T-helper 17 cell (primary cell): ENCODE results near the gene UPF2. TPM values are rescaled to one million over a fixed set of nuclear protein-coding genes. Genes with fewer than 3 reads are reported as not detected.

Experiments used
- ATAC-seq: fragments of 150-1000 bp; cut with Tn5 transposase; 2 replicates; pipeline ENCODE4 v1.10.0; 2021; ENCODE audit warnings: mild to moderate bottlenecking, moderate library complexity
- DNase-seq, 3 donors: peaks; one replicate each; pipeline versions ENCODE4 v3.0.0 to v3.0.0-alpha.2; 2020 to 2021
- H3K9me3 ChIP-seq: one replicate; pipeline ENCODE4 v1.7.0; 2013; ENCODE audit warnings: low read length, mild to moderate bottlenecking; ENCODE audit not compliant: control insufficient read depth, poor library complexity, severe bottlenecking
- H3K27ac Mint-ChIP-seq: one replicate; pipeline ENCODE4 v1.8.0; 2022; ENCODE audit warnings: mild to moderate bottlenecking, moderate library complexity, mixed read lengths
- H3K27me3 Mint-ChIP-seq: one replicate; pipeline ENCODE4 v1.8.0; 2022; ENCODE audit warnings: mixed read lengths
- H3K36me3 Mint-ChIP-seq: one replicate; pipeline ENCODE4 v1.8.0; 2022; ENCODE audit warnings: low read depth, mixed read lengths
- H3K4me1 Mint-ChIP-seq: one replicate; pipeline ENCODE4 v1.8.0; 2022; ENCODE audit warnings: mild to moderate bottlenecking, mixed read lengths
- H3K4me3 Mint-ChIP-seq: one replicate; pipeline ENCODE4 v1.8.0; 2022; ENCODE audit warnings: mild to moderate bottlenecking, moderate library complexity, mixed read lengths
- total RNA-seq, 4 donors: library from RNA in 2 of 4; stranded (reverse) in 2 of 4; gene quantifications; one replicate each; pipeline ENCODE4 v1.2.3 and lab custom pipeline; 2022 to 2026

UPF2 gene
- total RNA-seq, 2 donors from 2014 or later, result 21.5 to 24.7 TPM

- DNase-seq (no peak), ATAC-seq (no peak)
- H3K36me3 Mint-ChIP-seq, result no peaks in the 10 kb centered on the region
- H3K4me3 Mint-ChIP-seq, result no peak overlapping the region
- no peaks in the 10 kb centered on the region for H3K27me3 Mint-ChIP-seq
- H3K4me1 Mint-ChIP-seq, result peaks cover 19% of the 10 kb centered on the region
- H3K9me3 ChIP-seq, result no peaks in the 10 kb centered on the region
- no peak overlapping the region for H3K27ac Mint-ChIP-seq
Observed at GRCh38 chr10:11879387-11880094, 163.1 kb downstream of the UPF2 start.

- Mint-ChIP-seq H3K27ac (no peak overlapping the region), H3K4me1 (peaks cover 19% of the 10 kb centered on the region), H3K36me3 (no peaks in the 10 kb centered on the region), H3K4me3 (no peak overlapping the region), H3K27me3 (no peaks in the 10 kb centered on the region)
- H3K9me3 ChIP-seq, result no peaks in the 10 kb centered on the region
- DNase-seq, result no peak
- no peak for ATAC-seq
Observed at GRCh38 chr10:11878776-11879175, 163.8 kb downstream of the UPF2 start.

- no peak for DNase-seq
- Mint-ChIP-seq H3K27ac (no peak overlapping the region), H3K4me3 (no peak overlapping the region), H3K36me3 (no peaks in the 10 kb centered on the region), H3K27me3 (no peaks in the 10 kb centered on the region), H3K4me1 (peaks cover 15% of the 10 kb centered on the region)
- no peak for ATAC-seq
- H3K9me3 ChIP-seq, result no peaks in the 10 kb centered on the region
Observed at GRCh38 chr10:11877591-11877905, 165.1 kb downstream of the UPF2 start.

- ATAC-seq (no peak), DNase-seq (no peak)
- no peaks in the 10 kb centered on the region for H3K27me3 Mint-ChIP-seq
Observed at GRCh38 chr10:11876805-11877590, 165.6 kb downstream of the UPF2 start.

GRCh38 chr10:11876324-11876723, 166.3 kb downstream of the UPF2 start:
- Mint-ChIP-seq H3K4me3 (no peak overlapping the region), H3K27me3 (no peaks in the 10 kb centered on the region), H3K36me3 (no peaks in the 10 kb centered on the region), H3K27ac (peak overlapping the region; percentile 72), H3K4me1 (peaks cover 14% of the 10 kb centered on the region)
- DNase-seq (no peak), ATAC-seq (no peak)
- H3K9me3 ChIP-seq, result no peaks in the 10 kb centered on the region

More at GRCh38 chr10:11876805-11877590, 165.6 kb downstream of the UPF2 start:
- no peaks in the 10 kb centered on the region for H3K36me3 Mint-ChIP-seq
- H3K4me3 Mint-ChIP-seq, result no peak overlapping the region
- no peaks in the 10 kb centered on the region for H3K9me3 ChIP-seq
- H3K27ac Mint-ChIP-seq, result peak overlapping the region; percentile 72
- H3K4me1 Mint-ChIP-seq, result peaks cover 13% of the 10 kb centered on the region

GRCh38 chr10:11875494-11876281, 166.9 kb downstream of the UPF2 start:
- peaks cover 16% of the 10 kb centered on the region for H3K4me1 Mint-ChIP-seq
- no peaks in the 10 kb centered on the region for H3K27me3 Mint-ChIP-seq
- peak overlapping the region; percentile 28 for H3K4me3 Mint-ChIP-seq
- peak overlapping the region; percentile 72 for H3K27ac Mint-ChIP-seq
- DNase-seq, result no peak
- H3K9me3 ChIP-seq, result no peaks in the 10 kb centered on the region
- peak; percentile 78 for ATAC-seq
- H3K36me3 Mint-ChIP-seq, result no peaks in the 10 kb centered on the region

- no peaks in the 10 kb centered on the region for H3K36me3 Mint-ChIP-seq
- H3K4me3 Mint-ChIP-seq, result peak overlapping the region; percentile 28
- ATAC-seq (peak; percentile 57), DNase-seq (no peak)
- no peaks in the 10 kb centered on the region for H3K9me3 ChIP-seq
- peak overlapping the region; percentile 72 for H3K27ac Mint-ChIP-seq
- peaks cover 16% of the 10 kb centered on the region for H3K4me1 Mint-ChIP-seq
- H3K27me3 Mint-ChIP-seq, result no peaks in the 10 kb centered on the region
Observed at GRCh38 chr10:11874568-11875493, 167.8 kb downstream of the UPF2 start.

- DNase-seq (no peak), ATAC-seq (peak; percentile 51)
- Mint-ChIP-seq H3K4me3 (peak overlapping the region; percentile 79), H3K27ac (peak overlapping the region; percentile 49), H3K4me1 (peaks cover 16% of the 10 kb centered on the region), H3K36me3 (no peaks in the 10 kb centered on the region), H3K27me3 (no peaks in the 10 kb centered on the region)
- no peaks in the 10 kb centered on the region for H3K9me3 ChIP-seq
Observed at GRCh38 chr10:11871466-11871865, 171.1 kb downstream of the UPF2 start.

GRCh38 chr10:11870900-11871400, 171.7 kb downstream of the UPF2 start:
- DNase-seq (no peak), ATAC-seq (no peak)
- Mint-ChIP-seq H3K4me3 (peak overlapping the region; percentile 79), H3K27ac (peak overlapping the region; percentile 49), H3K27me3 (no peaks in the 10 kb centered on the region), H3K36me3 (no peaks in the 10 kb centered on the region), H3K4me1 (peaks cover 16% of the 10 kb centered on the region)
- no peaks in the 10 kb centered on the region for H3K9me3 ChIP-seq

- Mint-ChIP-seq H3K27me3 (no peaks in the 10 kb centered on the region), H3K4me1 (peaks cover 12% of the 10 kb centered on the region), H3K27ac (peak overlapping the region; percentile 49), H3K4me3 (no peak overlapping the region), H3K36me3 (no peaks in the 10 kb centered on the region)
- no peaks in the 10 kb centered on the region for H3K9me3 ChIP-seq
- no peak for ATAC-seq
- DNase-seq, result no peak
Observed at GRCh38 chr10:11870461-11870780, 172.2 kb downstream of the UPF2 start.
